ENCODE measurements around the gene SOS1. TPM values are rescaled to one million over a fixed set of nuclear protein-coding genes. Genes with fewer than 3 reads are reported as not detected.

The SOS1 gene
- total and polyA plus RNA-seq, 2 of the 13 experiments (the other 11 are each of a cell fraction or from before 2014, with no cell fraction given) = 20.8 to 60.4 TPM

DNA sequence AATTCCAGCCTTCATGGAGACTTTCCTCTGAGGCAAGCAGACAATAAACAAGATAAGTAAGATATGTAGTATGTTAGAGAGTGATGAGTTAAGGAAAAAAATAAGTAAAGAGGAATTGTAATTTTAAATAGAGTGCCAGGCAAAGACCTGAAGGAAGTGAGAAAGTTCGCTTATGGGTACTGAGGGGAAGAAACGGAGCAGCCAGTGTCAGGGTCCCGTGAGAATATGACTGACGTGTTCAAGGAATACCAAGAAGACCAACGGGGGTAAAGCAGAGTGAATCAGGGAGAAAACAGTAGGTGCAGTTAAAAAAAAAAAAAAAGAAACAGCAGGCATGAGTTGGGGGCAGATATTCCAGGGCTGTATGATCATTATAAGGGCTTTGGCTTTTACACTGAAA is 186.1 kb downstream of the SOS1 start (continued):
- no peak for TF ChIP-seq KDM5A (IDR thresholded peaks at IDR 0.05; ENCODE audit: borderline replicate concordance, low read length)

DNA sequence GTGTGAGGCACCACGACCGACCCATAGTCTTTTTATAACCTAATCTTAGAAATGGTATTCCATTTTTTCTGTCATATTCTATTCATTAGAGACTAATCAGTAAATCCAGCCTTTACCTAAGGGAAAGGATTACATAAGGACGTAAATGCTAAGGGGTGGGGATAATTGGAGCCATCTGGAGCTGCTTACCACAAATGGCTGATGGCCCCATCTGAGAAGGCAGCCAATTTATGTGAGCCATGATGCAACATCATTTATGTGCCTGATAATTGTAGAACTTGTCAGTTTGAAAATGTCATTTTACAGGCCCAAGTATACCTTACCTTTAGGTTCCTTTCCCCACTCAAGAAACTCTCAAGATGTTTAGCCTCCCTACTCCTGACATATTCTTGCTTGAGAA is 187.2 kb downstream of the SOS1 start:
- no peak for ATAC-seq

GRCh38 chr2:38932586-38932985 is 188.3 kb downstream of the SOS1 start:
- Histone ChIP-seq H2AFZ (ENCODE audit: low read length) (no peak overlapping the region), H3K4me3 (replicated peaks in 1 of 3; ENCODE audit: insufficient read depth in 1 of 3, low read depth in 2 of 3, low read length in 3 of 3) (no peak overlapping the region), H4K20me1 (ENCODE audit: insufficient read depth, low read length) (no peaks in the 10 kb centered on the region), H3K4me2 (ENCODE audit: low read depth, low read length) (no peak overlapping the region), H3K9ac (ENCODE audit: insufficient read depth, low read depth, low read length) (no peak overlapping the region), H3K27me3 (ENCODE audit: control insufficient read depth in 1 of 2, insufficient read depth in 2 of 2, low read length in 2 of 2) (no peaks in the 10 kb centered on the region), H3K36me3 (replicated peaks in 1 of 2; ENCODE audit: control insufficient read depth in 1 of 2, insufficient read depth in 2 of 2, low read length in 2 of 2) (no peaks in the 10 kb centered on the region), H3K9me3 (ENCODE audit: low read length) (no peaks in the 10 kb centered on the region), H3K27ac (ENCODE audit: extremely low read length, insufficient read depth, low read length) (no peak overlapping the region), H3K79me2 (ENCODE audit: insufficient read depth, low read length) (no peaks in the 10 kb centered on the region), H3K4me1 (ENCODE audit: insufficient read depth, low read length) (peaks cover 9% of the 10 kb centered on the region)
- FAIRE-seq (no peak), ATAC-seq (peak; percentile 38; the same call in 1 of the 3 replicates), DNase-seq (ENCODE audit: low spot score) (no peak)
- 0% methylated on average over 1 of the region's 1 CpG for WGBS (ENCODE audit: low lambda C conversion rate)
- POLR2A ChIA-PET = interaction anchor here (0.8 kb wide), 1 partner anchor 15 kb away, joined by 3 read pairs; no protein-coding TSS in a partner anchor
- intact Hi-C loops (cut with micrococcal nuclease; ENCODE audit: unreplicated experiment) = no loop called here
- BruUV-seq (replicated peaks) = no TSS peak
- CTCF ChIA-PET (ENCODE audit: low intra/inter-chr PET ratio, low total read pairs) = no interaction called here
- in situ Hi-C loops (cut with HindIII; ENCODE audit: extremely low pct_ligation_motif_present, low pct_unique_long_range_greater_than_20kb) = no loop called here
- TF ChIP-seq ZNF136 (CRISPR knock-in tag; IDR thresholded peaks at IDR 0.05; ENCODE audit: low read depth) (no peak), ZNF235 (CRISPR knock-in tag; IDR thresholded peaks at IDR 0.05; ENCODE audit: borderline replicate concordance) (no peak), HCFC1 (IDR thresholded peaks at IDR 0.05; ENCODE audit: low read depth, low read length) (no peak), ZNF740 (CRISPR knock-in tag; IDR thresholded peaks at IDR 0.05) (no peak), GRHL1 (CRISPR knock-in tag; conservative IDR thresholded peaks at IDR 0.05) (no peak), ZNF143 (CRISPR knock-in tag; IDR thresholded peaks at IDR 0.05) (no peak), ETV5 (CRISPR knock-in tag; IDR thresholded peaks at IDR 0.05; ENCODE audit: borderline replicate concordance) (no peak), JUN (CRISPR knock-in tag; IDR thresholded peaks at IDR 0.05) (no peak)
- TF ChIP-seq, protein P1, sequence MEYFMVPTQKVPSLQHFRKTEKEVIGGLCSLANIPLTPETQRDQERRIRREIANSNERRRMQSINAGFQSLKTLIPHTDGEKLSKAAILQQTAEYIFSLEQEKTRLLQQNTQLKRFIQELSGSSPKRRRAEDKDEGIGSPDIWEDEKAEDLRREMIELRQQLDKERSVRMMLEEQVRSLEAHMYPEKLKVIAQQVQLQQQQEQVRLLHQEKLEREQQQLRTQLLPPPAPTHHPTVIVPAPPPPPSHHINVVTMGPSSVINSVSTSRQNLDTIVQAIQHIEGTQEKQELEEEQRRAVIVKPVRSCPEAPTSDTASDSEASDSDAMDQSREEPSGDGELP (IDR thresholded peaks at IDR 0.05; ENCODE audit: borderline replicate concordance, low read depth) = peak; percentile 57; the same call in 1 of the 2 replicates

More for the DNA sequence above, 187.2 kb downstream of the SOS1 start:
- CTCF ChIA-PET (ENCODE audit: low intra/inter-chr PET ratio, low total read pairs) = no interaction called here
- Histone ChIP-seq H3K27me3 (ENCODE audit: control insufficient read depth in 1 of 2, insufficient read depth in 2 of 2, low read length in 2 of 2) (no peaks in the 10 kb centered on the region), H3K4me1 (ENCODE audit: insufficient read depth, low read length) (peaks cover 9% of the 10 kb centered on the region), H3K4me2 (ENCODE audit: low read depth, low read length) (no peak overlapping the region), H3K9ac (ENCODE audit: insufficient read depth, low read depth, low read length) (no peak overlapping the region), H3K4me3 (replicated peaks in 1 of 3; ENCODE audit: insufficient read depth in 1 of 3, low read depth in 2 of 3, low read length in 3 of 3) (no peak overlapping the region), H4K20me1 (ENCODE audit: insufficient read depth, low read length) (no peaks in the 10 kb centered on the region), H3K79me2 (ENCODE audit: insufficient read depth, low read length) (no peaks in the 10 kb centered on the region), H3K36me3 (replicated peaks in 1 of 2; ENCODE audit: control insufficient read depth in 1 of 2, insufficient read depth in 2 of 2, low read length in 2 of 2) (no peaks in the 10 kb centered on the region), H3K27ac (ENCODE audit: extremely low read length, insufficient read depth, low read length) (no peak overlapping the region), H2AFZ (ENCODE audit: low read length) (no peak overlapping the region), H3K9me3 (ENCODE audit: low read length) (no peaks in the 10 kb centered on the region)
- DNase-seq (ENCODE audit: low spot score) (no peak), FAIRE-seq (no peak)
- no peak for TF ChIP-seq CEBPG (CRISPR knock-in tag; IDR thresholded peaks at IDR 0.05)
- TF ChIP-seq SYNCRIP (IDR thresholded peaks at IDR 0.05; ENCODE audit: insufficient read depth, low read depth, low read length) = no peak
- TF ChIP-seq ZBTB8A (CRISPR knock-in tag; IDR thresholded peaks at IDR 0.05; ENCODE audit: borderline replicate concordance, low read depth) = no peak
- no peak for TF ChIP-seq ZNF607 (CRISPR knock-in tag; IDR thresholded peaks at IDR 0.05; ENCODE audit: borderline replicate concordance)
- TF ChIP-seq MAF1 (CRISPR knock-in tag; IDR thresholded peaks at IDR 0.05; ENCODE audit: borderline replicate concordance) = no peak
- no peak for TF ChIP-seq BRCA1 (CRISPR knock-in tag; IDR thresholded peaks at IDR 0.05)
- TF ChIP-seq ZFX (CRISPR knock-in tag; IDR thresholded peaks at IDR 0.05; ENCODE audit: low read depth) = no peak
- no peak for TF ChIP-seq FOXA1 (IDR thresholded peaks at IDR 0.05)
- no peak for TF ChIP-seq FOXA1 (CRISPR knock-in tag; IDR thresholded peaks at IDR 0.05)
- no peak for TF ChIP-seq HNF4A (CRISPR knock-in tag; IDR thresholded peaks at IDR 0.05)
- TF ChIP-seq PHF21A (CRISPR knock-in tag; IDR thresholded peaks at IDR 0.05) = no peak
- in situ Hi-C loops (cut with HindIII; ENCODE audit: extremely low pct_ligation_motif_present, low pct_unique_long_range_greater_than_20kb) (no loop called here), intact Hi-C loops (cut with micrococcal nuclease; ENCODE audit: unreplicated experiment) (no loop called here)
- 72% methylated on average over 3 of the region's 3 CpGs for WGBS (ENCODE audit: low lambda C conversion rate)
- BruUV-seq (replicated peaks) = no TSS peak
- POLR2A ChIA-PET = no interaction called here

All from HepG2 (cell line).